HG03439 (cell line): ENCODE data around the gene AGMO.

Source experiments
- ATAC-seq: cut with Tn5 transposase; IDR thresholded peaks from one replicate; pipeline ENCODE4 v1.9.1; 2021; ENCODE audit warnings: mild to moderate bottlenecking, moderate library complexity; ENCODE audit not compliant: unreplicated experiment

AGMO gene

DNA sequence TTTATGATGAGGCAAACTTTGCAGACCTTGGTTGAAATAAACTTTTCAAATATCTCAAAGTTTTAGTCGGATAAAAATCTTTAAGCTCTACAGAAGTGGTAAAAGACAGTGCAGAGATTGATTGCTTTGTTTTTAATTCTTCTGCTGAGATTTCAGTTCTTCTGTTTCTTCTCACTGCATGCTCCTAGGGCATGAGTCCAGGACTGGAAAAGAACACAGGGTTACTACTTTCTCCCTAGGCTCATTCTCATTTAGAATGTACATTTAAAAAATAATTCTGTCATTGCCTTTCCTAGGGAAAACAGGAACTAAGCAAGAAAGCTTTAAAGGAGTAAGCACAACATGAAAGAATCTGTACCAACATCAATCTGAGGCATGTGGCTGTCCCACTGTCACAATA, 402.6 kb downstream of the AGMO start:
- no peak for ATAC-seq

GRCh38 chr7:15158141-15158810, 403.5 kb downstream of the AGMO start:
- no peak for ATAC-seq
